Liver (tissue), 3 donors: ENCODE data around the gene SLC1A2.

ENCODE experiments used
- CTCF ChIP-seq: fragments of 150-350 bp; IDR thresholded peaks from 2 replicates; pipeline ENCODE4 v1.5.1; 2017; ENCODE audit warnings: improper control_type of control experiment, low read depth, low read length; ENCODE audit not compliant: missing input control
- EGR1 ChIP-seq, 2 donors: IDR thresholded peaks; 2 replicates each; pipeline ENCODE4 v1.6.1; 2016 to 2018; ENCODE audit warnings: antibody characterized with exemption in 2 of 2, low read depth in 2 of 2
- FOXA2 ChIP-seq: IDR thresholded peaks from 2 replicates; pipeline ENCODE4 v1.6.1; 2016; ENCODE audit warnings: antibody characterized with exemption
- HNF4G ChIP-seq: IDR thresholded peaks from 2 replicates; pipeline ENCODE4 v1.6.1; 2016; ENCODE audit warnings: antibody characterized with exemption
- JUND ChIP-seq, 2 donors: IDR thresholded peaks; 2 replicates each; pipeline ENCODE4 v1.6.1; 2016; ENCODE audit warnings: antibody characterized with exemption in 2 of 2
- NR2F2 ChIP-seq: IDR thresholded peaks from 2 replicates; pipeline ENCODE4 v1.6.1; 2016; ENCODE audit warnings: antibody characterized with exemption
- RAD21 ChIP-seq, 2 donors: IDR thresholded peaks; 2 replicates each; pipeline ENCODE4 v1.6.1; 2016; ENCODE audit warnings: antibody characterized with exemption in 2 of 2, mild to moderate bottlenecking in 2 of 2
- SP1 ChIP-seq: IDR thresholded peaks from 2 replicates; pipeline ENCODE4 v1.6.1; 2018; ENCODE audit warnings: antibody characterized with exemption, mild to moderate bottlenecking
- TAF1 ChIP-seq: conservative IDR thresholded peaks from 2 replicates; pipeline ENCODE4 v1.6.1; 2016; ENCODE audit warnings: antibody characterized with exemption, mild to moderate bottlenecking
- TF ChIP-seq, protein P1 (sequence below): IDR thresholded peaks from 2 replicates; pipeline ENCODE4 v1.6.1; 2016; ENCODE audit warnings: antibody characterized with exemption
- TF ChIP-seq, protein P2 (sequence below): IDR thresholded peaks from 2 replicates; pipeline ENCODE4 v1.6.1; 2016; ENCODE audit warnings: antibody characterized with exemption
- TF ChIP-seq, protein P3 (sequence below): IDR thresholded peaks from 2 replicates; pipeline ENCODE4 v1.6.1; 2016; ENCODE audit warnings: antibody characterized with exemption, mild to moderate bottlenecking
- donor health status: healthy.
- donor health status: healthy.

DNA sequence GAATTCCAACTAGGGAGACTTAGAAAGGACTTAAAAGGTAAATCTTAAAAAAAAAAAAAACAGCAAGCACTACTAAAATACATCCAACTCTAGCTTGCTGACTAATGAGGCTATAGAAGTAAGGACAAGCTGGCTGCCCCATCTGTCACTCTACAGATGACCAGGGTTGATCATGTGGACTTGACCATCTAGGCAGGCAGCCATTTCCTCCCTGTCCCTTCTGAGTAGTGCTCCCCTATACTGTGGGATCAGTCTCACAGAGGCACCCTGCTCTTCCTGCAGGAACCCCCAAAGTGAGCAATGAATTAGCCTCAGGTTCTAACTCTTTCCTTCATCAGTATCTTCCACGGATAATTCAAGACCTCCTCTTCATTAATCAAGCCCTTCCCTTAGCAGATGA lies 12.3 kb downstream of the SLC1A2 start:
- TF ChIP-seq RAD21 (IDR thresholded peaks at IDR 0.05) (no peak), SP1 (no peak), JUND (IDR thresholded peaks at IDR 0.05) (no peak), TAF1 (no peak), CTCF (no peak), HNF4G (no peak), FOXA2 (no peak), EGR1 (IDR thresholded peaks at IDR 0.05; ENCODE audit: low read depth in 2 of 2) (no peak), NR2F2 (no peak)
- TF ChIP-seq, protein P1, sequence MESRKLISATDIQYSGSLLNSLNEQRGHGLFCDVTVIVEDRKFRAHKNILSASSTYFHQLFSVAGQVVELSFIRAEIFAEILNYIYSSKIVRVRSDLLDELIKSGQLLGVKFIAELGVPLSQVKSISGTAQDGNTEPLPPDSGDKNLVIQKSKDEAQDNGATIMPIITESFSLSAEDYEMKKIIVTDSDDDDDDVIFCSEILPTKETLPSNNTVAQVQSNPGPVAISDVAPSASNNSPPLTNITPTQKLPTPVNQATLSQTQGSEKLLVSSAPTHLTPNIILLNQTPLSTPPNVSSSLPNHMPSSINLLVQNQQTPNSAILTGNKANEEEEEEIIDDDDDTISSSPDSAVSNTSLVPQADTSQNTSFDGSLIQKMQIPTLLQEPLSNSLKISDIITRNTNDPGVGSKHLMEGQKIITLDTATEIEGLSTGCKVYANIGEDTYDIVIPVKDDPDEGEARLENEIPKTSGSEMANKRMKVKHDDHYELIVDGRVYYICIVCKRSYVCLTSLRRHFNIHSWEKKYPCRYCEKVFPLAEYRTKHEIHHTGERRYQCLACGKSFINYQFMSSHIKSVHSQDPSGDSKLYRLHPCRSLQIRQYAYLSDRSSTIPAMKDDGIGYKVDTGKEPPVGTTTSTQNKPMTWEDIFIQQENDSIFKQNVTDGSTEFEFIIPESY: no peak
- TF ChIP-seq, protein P2, sequence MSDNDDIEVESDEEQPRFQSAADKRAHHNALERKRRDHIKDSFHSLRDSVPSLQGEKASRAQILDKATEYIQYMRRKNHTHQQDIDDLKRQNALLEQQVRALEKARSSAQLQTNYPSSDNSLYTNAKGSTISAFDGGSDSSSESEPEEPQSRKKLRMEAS: no peak
- TF ChIP-seq, protein P3, sequence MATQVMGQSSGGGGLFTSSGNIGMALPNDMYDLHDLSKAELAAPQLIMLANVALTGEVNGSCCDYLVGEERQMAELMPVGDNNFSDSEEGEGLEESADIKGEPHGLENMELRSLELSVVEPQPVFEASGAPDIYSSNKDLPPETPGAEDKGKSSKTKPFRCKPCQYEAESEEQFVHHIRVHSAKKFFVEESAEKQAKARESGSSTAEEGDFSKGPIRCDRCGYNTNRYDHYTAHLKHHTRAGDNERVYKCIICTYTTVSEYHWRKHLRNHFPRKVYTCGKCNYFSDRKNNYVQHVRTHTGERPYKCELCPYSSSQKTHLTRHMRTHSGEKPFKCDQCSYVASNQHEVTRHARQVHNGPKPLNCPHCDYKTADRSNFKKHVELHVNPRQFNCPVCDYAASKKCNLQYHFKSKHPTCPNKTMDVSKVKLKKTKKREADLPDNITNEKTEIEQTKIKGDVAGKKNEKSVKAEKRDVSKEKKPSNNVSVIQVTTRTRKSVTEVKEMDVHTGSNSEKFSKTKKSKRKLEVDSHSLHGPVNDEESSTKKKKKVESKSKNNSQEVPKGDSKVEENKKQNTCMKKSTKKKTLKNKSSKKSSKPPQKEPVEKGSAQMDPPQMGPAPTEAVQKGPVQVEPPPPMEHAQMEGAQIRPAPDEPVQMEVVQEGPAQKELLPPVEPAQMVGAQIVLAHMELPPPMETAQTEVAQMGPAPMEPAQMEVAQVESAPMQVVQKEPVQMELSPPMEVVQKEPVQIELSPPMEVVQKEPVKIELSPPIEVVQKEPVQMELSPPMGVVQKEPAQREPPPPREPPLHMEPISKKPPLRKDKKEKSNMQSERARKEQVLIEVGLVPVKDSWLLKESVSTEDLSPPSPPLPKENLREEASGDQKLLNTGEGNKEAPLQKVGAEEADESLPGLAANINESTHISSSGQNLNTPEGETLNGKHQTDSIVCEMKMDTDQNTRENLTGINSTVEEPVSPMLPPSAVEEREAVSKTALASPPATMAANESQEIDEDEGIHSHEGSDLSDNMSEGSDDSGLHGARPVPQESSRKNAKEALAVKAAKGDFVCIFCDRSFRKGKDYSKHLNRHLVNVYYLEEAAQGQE: no peak
